Measurements from ENCODE around the gene IL20. TPM values are rescaled to one million over a fixed set of nuclear protein-coding genes. Genes with fewer than 3 reads are reported as not detected.

The IL20 gene
- total and polyA plus RNA-seq, 4 donors: not detected

GRCh38 chr1:206886831-206887230 is 21.4 kb downstream of the IL20 start:
- no peaks in the 10 kb centered on the region for H3K4me1 ChIP-seq (ENCODE audit: control insufficient read depth, insufficient read depth, low read length)
- H3K36me3 ChIP-seq (ENCODE audit: control insufficient read depth, insufficient read depth, low read length): no peaks in the 10 kb centered on the region
- no peak overlapping the region for H3K4me3 ChIP-seq (ENCODE audit: low read depth, low read length)
- H3K9me3 ChIP-seq (ENCODE audit: control insufficient read depth, insufficient read depth, low read length): no peaks in the 10 kb centered on the region
- no peak for DNase-seq (ENCODE audit: low read depth in 4 of 6, low spot score in 6 of 6)
- no peak overlapping the region for H3K27ac ChIP-seq (ENCODE audit: low read depth, low read length)
- WGBS (ENCODE audit: insufficient coverage): no CpG with 5 or more reads among the region's 1 CpG
- no peaks in the 10 kb centered on the region for H3K27me3 ChIP-seq (ENCODE audit: control insufficient read depth, insufficient read depth, low read length)

- no peak for DNase-seq (ENCODE audit: low read depth in 4 of 6, low spot score in 6 of 6)
- Histone ChIP-seq H3K36me3 (ENCODE audit: control insufficient read depth, insufficient read depth, low read length) (no peaks in the 10 kb centered on the region), H3K4me3 (ENCODE audit: low read depth, low read length) (no peak overlapping the region), H3K27me3 (ENCODE audit: control insufficient read depth, insufficient read depth, low read length) (no peaks in the 10 kb centered on the region), H3K9me3 (ENCODE audit: control insufficient read depth, insufficient read depth, low read length) (no peaks in the 10 kb centered on the region), H3K4me1 (ENCODE audit: control insufficient read depth, insufficient read depth, low read length) (no peaks in the 10 kb centered on the region), H3K27ac (ENCODE audit: low read depth, low read length) (no peak overlapping the region)
- WGBS (ENCODE audit: insufficient coverage): 83% methylated on average over 2 of the region's 4 CpGs
Observed at GRCh38 chr1:206887701-206888100, 22.3 kb downstream of the IL20 start.

GRCh38 chr1:206890125-206891060 is 25.0 kb downstream of the IL20 start:
- Histone ChIP-seq H3K9me3 (ENCODE audit: control insufficient read depth, insufficient read depth, low read length) (no peaks in the 10 kb centered on the region), H3K4me1 (ENCODE audit: control insufficient read depth, insufficient read depth, low read length) (no peaks in the 10 kb centered on the region), H3K4me3 (ENCODE audit: low read depth, low read length) (no peak overlapping the region), H3K27ac (ENCODE audit: low read depth, low read length) (no peak overlapping the region), H3K36me3 (ENCODE audit: control insufficient read depth, insufficient read depth, low read length) (no peaks in the 10 kb centered on the region), H3K27me3 (ENCODE audit: control insufficient read depth, insufficient read depth, low read length) (no peaks in the 10 kb centered on the region)
- WGBS (ENCODE audit: insufficient coverage): 88% methylated on average over 11 of the region's 15 CpGs
- DNase-seq (ENCODE audit: low read depth in 4 of 6, low spot score in 6 of 6): peak in 2 of 6 donors; percentile 16 to 67

- WGBS (ENCODE audit: insufficient coverage): 67% methylated on average over 1 of the region's 1 CpG
- H3K27me3 ChIP-seq (ENCODE audit: control insufficient read depth, insufficient read depth, low read length): no peaks in the 10 kb centered on the region
Observed at GRCh38 chr1:206891412-206891811, 26.0 kb downstream of the IL20 start.

GRCh38 chr1:206892351-206892984 is 27.0 kb downstream of the IL20 start:
- Histone ChIP-seq H3K27me3 (ENCODE audit: control insufficient read depth, insufficient read depth, low read length) (no peaks in the 10 kb centered on the region), H3K4me1 (ENCODE audit: control insufficient read depth, insufficient read depth, low read length) (no peaks in the 10 kb centered on the region), H3K27ac (ENCODE audit: low read depth, low read length) (no peak overlapping the region), H3K4me3 (ENCODE audit: low read depth, low read length) (no peak overlapping the region), H3K9me3 (ENCODE audit: control insufficient read depth, insufficient read depth, low read length) (no peaks in the 10 kb centered on the region), H3K36me3 (ENCODE audit: control insufficient read depth, insufficient read depth, low read length) (no peaks in the 10 kb centered on the region)
- WGBS (ENCODE audit: insufficient coverage): no CpG with 5 or more reads among the region's 3 CpGs
- no peak for DNase-seq (ENCODE audit: low read depth in 4 of 6, low spot score in 6 of 6)

More at GRCh38 chr1:206891412-206891811, 26.0 kb downstream of the IL20 start:
- Histone ChIP-seq H3K9me3 (ENCODE audit: control insufficient read depth, insufficient read depth, low read length) (no peaks in the 10 kb centered on the region), H3K36me3 (ENCODE audit: control insufficient read depth, insufficient read depth, low read length) (no peaks in the 10 kb centered on the region), H3K4me1 (ENCODE audit: control insufficient read depth, insufficient read depth, low read length) (no peaks in the 10 kb centered on the region), H3K4me3 (ENCODE audit: low read depth, low read length) (no peak overlapping the region), H3K27ac (ENCODE audit: low read depth, low read length) (no peak overlapping the region)
- no peak for DNase-seq (ENCODE audit: low read depth in 4 of 6, low spot score in 6 of 6)

- Histone ChIP-seq H3K27ac (ENCODE audit: low read depth, low read length) (no peak overlapping the region), H3K27me3 (ENCODE audit: control insufficient read depth, insufficient read depth, low read length) (no peaks in the 10 kb centered on the region), H3K4me3 (ENCODE audit: low read depth, low read length) (no peak overlapping the region), H3K4me1 (ENCODE audit: control insufficient read depth, insufficient read depth, low read length) (no peaks in the 10 kb centered on the region), H3K36me3 (ENCODE audit: control insufficient read depth, insufficient read depth, low read length) (no peaks in the 10 kb centered on the region), H3K9me3 (ENCODE audit: control insufficient read depth, insufficient read depth, low read length) (no peaks in the 10 kb centered on the region)
- DNase-seq (ENCODE audit: low read depth in 4 of 6, low spot score in 6 of 6): peak in 1 of 6 donors; percentile 73
- 73% methylated on average over 1 of the region's 2 CpGs for WGBS (ENCODE audit: insufficient coverage)
Observed at GRCh38 chr1:206893380-206893779, 28.0 kb downstream of the IL20 start.

- Histone ChIP-seq H3K27ac (ENCODE audit: low read depth, low read length) (no peak overlapping the region), H3K27me3 (ENCODE audit: control insufficient read depth, insufficient read depth, low read length) (no peaks in the 10 kb centered on the region), H3K36me3 (ENCODE audit: control insufficient read depth, insufficient read depth, low read length) (no peaks in the 10 kb centered on the region), H3K4me3 (ENCODE audit: low read depth, low read length) (no peak overlapping the region), H3K4me1 (ENCODE audit: control insufficient read depth, insufficient read depth, low read length) (no peaks in the 10 kb centered on the region), H3K9me3 (ENCODE audit: control insufficient read depth, insufficient read depth, low read length) (no peaks in the 10 kb centered on the region)
- WGBS (ENCODE audit: insufficient coverage): 91% methylated on average over 3 of the region's 3 CpGs
- no peak for DNase-seq (ENCODE audit: low read depth in 4 of 6, low spot score in 6 of 6)
Observed at GRCh38 chr1:206895325-206895724, 29.9 kb downstream of the IL20 start.

GRCh38 chr1:206895837-206896242 is 30.4 kb downstream of the IL20 start:
- no peak overlapping the region for H3K27ac ChIP-seq (ENCODE audit: low read depth, low read length)
- 65% methylated on average over 2 of the region's 3 CpGs for WGBS (ENCODE audit: insufficient coverage)
- DNase-seq (ENCODE audit: low read depth in 4 of 6, low spot score in 6 of 6): peak in 1 of 6 donors; percentile 62

GRCh38 chr1:206896261-206896660 is 30.8 kb downstream of the IL20 start:
- no peaks in the 10 kb centered on the region for H3K27me3 ChIP-seq (ENCODE audit: control insufficient read depth, insufficient read depth, low read length)
- H3K27ac ChIP-seq (ENCODE audit: low read depth, low read length): no peak overlapping the region
- no peaks in the 10 kb centered on the region for H3K36me3 ChIP-seq (ENCODE audit: control insufficient read depth, insufficient read depth, low read length)
- no peak overlapping the region for H3K4me3 ChIP-seq (ENCODE audit: low read depth, low read length)
- H3K9me3 ChIP-seq (ENCODE audit: control insufficient read depth, insufficient read depth, low read length): no peaks in the 10 kb centered on the region
- DNase-seq (ENCODE audit: low read depth in 4 of 6, low spot score in 6 of 6): no peak
- no peaks in the 10 kb centered on the region for H3K4me1 ChIP-seq (ENCODE audit: control insufficient read depth, insufficient read depth, low read length)
- WGBS (ENCODE audit: insufficient coverage): 100% methylated on average over 1 of the region's 3 CpGs

More at GRCh38 chr1:206895837-206896242, 30.4 kb downstream of the IL20 start:
- no peaks in the 10 kb centered on the region for H3K27me3 ChIP-seq (ENCODE audit: control insufficient read depth, insufficient read depth, low read length)
- no peaks in the 10 kb centered on the region for H3K36me3 ChIP-seq (ENCODE audit: control insufficient read depth, insufficient read depth, low read length)
- no peak overlapping the region for H3K4me3 ChIP-seq (ENCODE audit: low read depth, low read length)
- H3K4me1 ChIP-seq (ENCODE audit: control insufficient read depth, insufficient read depth, low read length): no peaks in the 10 kb centered on the region
- H3K9me3 ChIP-seq (ENCODE audit: control insufficient read depth, insufficient read depth, low read length): no peaks in the 10 kb centered on the region
